HL-60 (cell line): ENCODE measurements around the gene ITLN2.

Experiments used
- TF ChIP-seq, protein P1 (sequence below): IDR thresholded peaks from one replicate; pipeline ENCODE4 v1.5.1; 2011; ENCODE audit warnings: low read length, control low read depth, inconsistent platforms; ENCODE audit not compliant: insufficient read depth
- TF ChIP-seq, protein P2 (sequence below): IDR thresholded peaks from 2 replicates; pipeline ENCODE4 v1.6.1; 2012; ENCODE audit warnings: low read depth; ENCODE audit not compliant: insufficient replicate concordance

DNA sequence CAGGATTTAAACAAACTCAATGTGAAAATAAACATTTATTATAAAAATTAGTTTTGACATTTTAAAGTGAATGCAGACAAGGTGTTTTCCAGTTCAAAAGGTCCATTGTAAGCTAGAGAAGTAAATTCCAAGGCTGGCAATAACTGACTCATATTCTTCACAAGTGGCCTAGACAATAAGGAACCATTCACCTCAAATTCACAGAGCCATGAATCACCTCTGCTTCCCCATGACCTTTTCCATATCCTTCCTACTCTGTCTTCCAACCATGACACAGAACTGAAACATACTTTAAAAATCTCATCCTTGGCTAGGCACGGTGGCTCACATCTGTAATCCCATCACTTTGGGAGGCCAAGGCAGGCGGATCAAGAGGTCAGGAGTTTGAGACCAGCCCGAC is 41.6 kb upstream of the ITLN2 start:
- TF ChIP-seq, protein P1, sequence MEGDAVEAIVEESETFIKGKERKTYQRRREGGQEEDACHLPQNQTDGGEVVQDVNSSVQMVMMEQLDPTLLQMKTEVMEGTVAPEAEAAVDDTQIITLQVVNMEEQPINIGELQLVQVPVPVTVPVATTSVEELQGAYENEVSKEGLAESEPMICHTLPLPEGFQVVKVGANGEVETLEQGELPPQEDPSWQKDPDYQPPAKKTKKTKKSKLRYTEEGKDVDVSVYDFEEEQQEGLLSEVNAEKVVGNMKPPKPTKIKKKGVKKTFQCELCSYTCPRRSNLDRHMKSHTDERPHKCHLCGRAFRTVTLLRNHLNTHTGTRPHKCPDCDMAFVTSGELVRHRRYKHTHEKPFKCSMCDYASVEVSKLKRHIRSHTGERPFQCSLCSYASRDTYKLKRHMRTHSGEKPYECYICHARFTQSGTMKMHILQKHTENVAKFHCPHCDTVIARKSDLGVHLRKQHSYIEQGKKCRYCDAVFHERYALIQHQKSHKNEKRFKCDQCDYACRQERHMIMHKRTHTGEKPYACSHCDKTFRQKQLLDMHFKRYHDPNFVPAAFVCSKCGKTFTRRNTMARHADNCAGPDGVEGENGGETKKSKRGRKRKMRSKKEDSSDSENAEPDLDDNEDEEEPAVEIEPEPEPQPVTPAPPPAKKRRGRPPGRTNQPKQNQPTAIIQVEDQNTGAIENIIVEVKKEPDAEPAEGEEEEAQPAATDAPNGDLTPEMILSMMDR = no peak
- TF ChIP-seq, protein P2, sequence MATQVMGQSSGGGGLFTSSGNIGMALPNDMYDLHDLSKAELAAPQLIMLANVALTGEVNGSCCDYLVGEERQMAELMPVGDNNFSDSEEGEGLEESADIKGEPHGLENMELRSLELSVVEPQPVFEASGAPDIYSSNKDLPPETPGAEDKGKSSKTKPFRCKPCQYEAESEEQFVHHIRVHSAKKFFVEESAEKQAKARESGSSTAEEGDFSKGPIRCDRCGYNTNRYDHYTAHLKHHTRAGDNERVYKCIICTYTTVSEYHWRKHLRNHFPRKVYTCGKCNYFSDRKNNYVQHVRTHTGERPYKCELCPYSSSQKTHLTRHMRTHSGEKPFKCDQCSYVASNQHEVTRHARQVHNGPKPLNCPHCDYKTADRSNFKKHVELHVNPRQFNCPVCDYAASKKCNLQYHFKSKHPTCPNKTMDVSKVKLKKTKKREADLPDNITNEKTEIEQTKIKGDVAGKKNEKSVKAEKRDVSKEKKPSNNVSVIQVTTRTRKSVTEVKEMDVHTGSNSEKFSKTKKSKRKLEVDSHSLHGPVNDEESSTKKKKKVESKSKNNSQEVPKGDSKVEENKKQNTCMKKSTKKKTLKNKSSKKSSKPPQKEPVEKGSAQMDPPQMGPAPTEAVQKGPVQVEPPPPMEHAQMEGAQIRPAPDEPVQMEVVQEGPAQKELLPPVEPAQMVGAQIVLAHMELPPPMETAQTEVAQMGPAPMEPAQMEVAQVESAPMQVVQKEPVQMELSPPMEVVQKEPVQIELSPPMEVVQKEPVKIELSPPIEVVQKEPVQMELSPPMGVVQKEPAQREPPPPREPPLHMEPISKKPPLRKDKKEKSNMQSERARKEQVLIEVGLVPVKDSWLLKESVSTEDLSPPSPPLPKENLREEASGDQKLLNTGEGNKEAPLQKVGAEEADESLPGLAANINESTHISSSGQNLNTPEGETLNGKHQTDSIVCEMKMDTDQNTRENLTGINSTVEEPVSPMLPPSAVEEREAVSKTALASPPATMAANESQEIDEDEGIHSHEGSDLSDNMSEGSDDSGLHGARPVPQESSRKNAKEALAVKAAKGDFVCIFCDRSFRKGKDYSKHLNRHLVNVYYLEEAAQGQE = no peak
